NB4 (cell line): ENCODE results near the gene NT5DC3.

ENCODE experiments used
- DNase-seq: peaks from one replicate; pipeline ENCODE4 v3.0.0; 2010; ENCODE audit warnings: low read depth
- H3K4me3 ChIP-seq: one replicate; pipeline ENCODE4 v1.5.1; 2011; ENCODE audit warnings: mild to moderate bottlenecking, low read depth, low read length, moderate library complexity
- CTCF ChIP-seq: IDR thresholded peaks from one replicate; pipeline ENCODE4 v1.5.1; 2012; ENCODE audit warnings: low read depth, low read length
- MAX ChIP-seq: IDR thresholded peaks from 2 replicates; pipeline ENCODE4 v1.6.1; 2011; ENCODE audit warnings: low read depth, low read length
- MYC ChIP-seq: IDR thresholded peaks from 2 replicates; pipeline ENCODE4 v1.6.1; 2011; ENCODE audit warnings: low read depth, low read length
- POLR2A ChIP-seq: IDR thresholded peaks from 2 replicates; pipeline ENCODE4 v1.6.1; 2011; ENCODE audit warnings: mild to moderate bottlenecking; ENCODE audit not compliant: insufficient read length; ENCODE audit errors: extremely low read depth

Gene NT5DC3

GRCh38 chr12:103729499-103729898 is 111.5 kb downstream of the NT5DC3 start:
- H3K4me3 ChIP-seq = no peak overlapping the region
- no peak for DNase-seq
- no peak for TF ChIP-seq MYC
- no peak for TF ChIP-seq POLR2A
- no peak for TF ChIP-seq CTCF
- no peak for TF ChIP-seq MAX

GRCh38 chr12:103728323-103728722 is 112.7 kb downstream of the NT5DC3 start:
- DNase-seq = no peak
- no peak overlapping the region for H3K4me3 ChIP-seq
- TF ChIP-seq CTCF = no peak
- TF ChIP-seq MAX = no peak
- TF ChIP-seq POLR2A = no peak
- TF ChIP-seq MYC = no peak

- no peak for TF ChIP-seq CTCF
- no peak for TF ChIP-seq MAX
- TF ChIP-seq MYC = no peak
- no peak for TF ChIP-seq POLR2A
- H3K4me3 ChIP-seq = no peak overlapping the region
Measured at GRCh38 chr12:103727638-103728037, 113.4 kb downstream of the NT5DC3 start.

GRCh38 chr12:103725398-103725797 is 115.6 kb downstream of the NT5DC3 start:
- no peak overlapping the region for H3K4me3 ChIP-seq
- DNase-seq = no peak
- TF ChIP-seq MAX = no peak
- no peak for TF ChIP-seq MYC
- no peak for TF ChIP-seq CTCF
- no peak for TF ChIP-seq POLR2A

More at GRCh38 chr12:103727638-103728037, 113.4 kb downstream of the NT5DC3 start:
- peak; percentile 18 for DNase-seq
